ENCODE data around the gene RFTN1.
A peak's percentile ranks its signal among the peaks of the same experiment; 100 is the strongest.

The RFTN1 gene

DNA sequence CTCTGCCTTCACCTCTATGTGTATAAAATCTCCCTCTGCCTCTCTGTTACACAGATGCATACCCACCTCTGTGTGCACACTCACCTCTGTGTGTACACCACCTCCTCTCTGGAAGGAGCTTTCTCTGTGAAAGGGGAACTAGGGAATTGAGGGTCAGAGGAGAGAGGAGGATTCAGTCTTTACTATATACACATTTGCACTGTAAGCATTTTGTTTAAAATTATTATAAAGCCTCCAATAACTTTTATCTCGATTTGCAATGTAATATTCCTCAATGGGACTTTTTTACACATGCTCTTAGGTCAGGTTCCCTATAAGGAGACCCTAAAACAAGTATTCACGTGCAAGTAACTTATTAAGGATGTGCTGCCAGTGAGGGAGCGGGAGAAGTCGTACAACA is 166.0 kb downstream of the RFTN1 start:
- DNase-seq (ENCODE audit: low spot score) = no peak
- TF ChIP-seq, protein P1, sequence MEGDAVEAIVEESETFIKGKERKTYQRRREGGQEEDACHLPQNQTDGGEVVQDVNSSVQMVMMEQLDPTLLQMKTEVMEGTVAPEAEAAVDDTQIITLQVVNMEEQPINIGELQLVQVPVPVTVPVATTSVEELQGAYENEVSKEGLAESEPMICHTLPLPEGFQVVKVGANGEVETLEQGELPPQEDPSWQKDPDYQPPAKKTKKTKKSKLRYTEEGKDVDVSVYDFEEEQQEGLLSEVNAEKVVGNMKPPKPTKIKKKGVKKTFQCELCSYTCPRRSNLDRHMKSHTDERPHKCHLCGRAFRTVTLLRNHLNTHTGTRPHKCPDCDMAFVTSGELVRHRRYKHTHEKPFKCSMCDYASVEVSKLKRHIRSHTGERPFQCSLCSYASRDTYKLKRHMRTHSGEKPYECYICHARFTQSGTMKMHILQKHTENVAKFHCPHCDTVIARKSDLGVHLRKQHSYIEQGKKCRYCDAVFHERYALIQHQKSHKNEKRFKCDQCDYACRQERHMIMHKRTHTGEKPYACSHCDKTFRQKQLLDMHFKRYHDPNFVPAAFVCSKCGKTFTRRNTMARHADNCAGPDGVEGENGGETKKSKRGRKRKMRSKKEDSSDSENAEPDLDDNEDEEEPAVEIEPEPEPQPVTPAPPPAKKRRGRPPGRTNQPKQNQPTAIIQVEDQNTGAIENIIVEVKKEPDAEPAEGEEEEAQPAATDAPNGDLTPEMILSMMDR (IDR thresholded peaks at IDR 0.05; ENCODE audit: extremely low read depth, insufficient read depth, missing control alignments) = no peak
- in situ Hi-C loops (cut with MboI; ENCODE audit: low pct_unique_long_range_greater_than_20kb, low sequenced_read_pairs, unreplicated experiment) = no loop called here

DNA sequence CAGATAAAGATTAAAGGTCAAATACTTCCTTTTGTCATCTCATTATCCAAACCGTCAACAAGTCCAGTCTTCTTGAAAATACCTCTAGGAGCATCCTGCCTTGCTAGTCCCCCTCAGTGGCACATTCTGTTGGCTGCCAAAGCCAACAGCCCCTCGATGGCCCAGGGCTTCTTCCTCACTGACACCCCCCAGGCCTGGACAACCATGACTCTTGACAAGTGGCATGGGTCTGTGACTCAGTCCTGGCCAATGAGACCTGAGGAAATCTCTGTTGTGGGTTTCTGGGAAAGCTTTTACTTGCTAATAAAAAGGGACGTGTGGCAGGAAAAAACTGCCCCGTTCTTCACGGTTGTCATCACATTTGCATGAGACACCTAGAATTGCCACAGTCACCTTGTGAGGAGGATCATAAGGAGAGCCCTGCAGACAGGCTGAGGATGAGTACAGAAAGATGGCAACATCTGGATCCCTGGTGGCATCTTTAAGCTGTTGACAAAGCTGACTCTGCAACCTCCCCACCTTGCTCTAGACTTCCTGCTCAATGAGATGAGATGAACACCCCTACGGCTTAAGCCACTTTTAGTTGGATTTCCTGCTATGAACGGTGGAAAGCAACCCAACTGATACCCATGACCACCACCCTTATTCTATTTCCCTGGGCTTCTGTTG is 167.0 kb downstream of the RFTN1 start:
- TF ChIP-seq, protein P1 (IDR thresholded peaks at IDR 0.05; ENCODE audit: extremely low read depth, insufficient read depth, missing control alignments) = no peak
- in situ Hi-C loops (cut with MboI; ENCODE audit: low pct_unique_long_range_greater_than_20kb, low sequenced_read_pairs, unreplicated experiment) = no loop called here
- no peak for DNase-seq (ENCODE audit: low spot score)

DNA sequence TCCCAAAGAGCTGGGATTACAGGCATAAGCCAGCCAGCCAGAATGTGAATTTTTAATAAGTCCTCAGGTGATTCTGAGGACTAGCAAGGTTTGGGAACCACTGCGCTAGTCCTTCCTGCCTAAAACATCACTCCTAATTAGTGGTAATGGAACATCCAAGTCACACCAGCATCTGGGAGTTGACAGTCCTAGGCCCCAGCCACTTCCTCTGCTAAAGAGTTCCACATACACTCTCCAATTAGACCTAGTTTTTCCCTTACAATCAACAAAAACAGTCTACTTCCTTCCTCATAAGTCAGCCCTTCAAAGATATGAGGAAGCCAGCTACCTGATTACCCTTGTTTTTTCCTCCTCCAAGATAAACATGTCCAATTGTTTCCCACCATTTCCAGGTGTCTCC is 170.4 kb downstream of the RFTN1 start:
- DNase-seq (ENCODE audit: low spot score) = no peak
- in situ Hi-C loops (cut with MboI; ENCODE audit: low pct_unique_long_range_greater_than_20kb, low sequenced_read_pairs, unreplicated experiment) = no loop called here
- TF ChIP-seq, protein P1 (IDR thresholded peaks at IDR 0.05; ENCODE audit: extremely low read depth, insufficient read depth, missing control alignments) = no peak

DNA sequence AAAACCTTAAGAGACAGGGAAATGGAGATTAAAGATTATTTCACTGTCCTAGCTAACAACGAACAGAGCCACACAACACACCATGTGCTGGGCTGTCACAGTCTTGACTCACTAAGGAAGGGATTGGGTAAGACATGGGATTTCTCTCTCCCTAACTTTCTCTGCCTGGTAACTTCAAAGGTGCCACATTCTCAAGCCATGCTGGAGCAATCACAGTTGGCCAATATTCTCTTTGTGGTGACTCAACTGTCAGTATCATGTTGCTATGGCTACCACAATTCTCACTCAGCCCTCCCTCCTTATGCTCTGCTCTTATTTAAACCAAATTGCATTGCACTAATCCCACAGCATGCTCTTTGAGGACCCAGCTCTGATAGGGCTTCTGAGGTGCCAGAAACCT is 174.5 kb downstream of the RFTN1 start:
- peak; percentile 31 for DNase-seq (ENCODE audit: low spot score)
- TF ChIP-seq, protein P1 (IDR thresholded peaks at IDR 0.05; ENCODE audit: extremely low read depth, insufficient read depth, missing control alignments) = no peak
- in situ Hi-C loops (cut with MboI; ENCODE audit: low pct_unique_long_range_greater_than_20kb, low sequenced_read_pairs, unreplicated experiment) = no loop called here

DNA sequence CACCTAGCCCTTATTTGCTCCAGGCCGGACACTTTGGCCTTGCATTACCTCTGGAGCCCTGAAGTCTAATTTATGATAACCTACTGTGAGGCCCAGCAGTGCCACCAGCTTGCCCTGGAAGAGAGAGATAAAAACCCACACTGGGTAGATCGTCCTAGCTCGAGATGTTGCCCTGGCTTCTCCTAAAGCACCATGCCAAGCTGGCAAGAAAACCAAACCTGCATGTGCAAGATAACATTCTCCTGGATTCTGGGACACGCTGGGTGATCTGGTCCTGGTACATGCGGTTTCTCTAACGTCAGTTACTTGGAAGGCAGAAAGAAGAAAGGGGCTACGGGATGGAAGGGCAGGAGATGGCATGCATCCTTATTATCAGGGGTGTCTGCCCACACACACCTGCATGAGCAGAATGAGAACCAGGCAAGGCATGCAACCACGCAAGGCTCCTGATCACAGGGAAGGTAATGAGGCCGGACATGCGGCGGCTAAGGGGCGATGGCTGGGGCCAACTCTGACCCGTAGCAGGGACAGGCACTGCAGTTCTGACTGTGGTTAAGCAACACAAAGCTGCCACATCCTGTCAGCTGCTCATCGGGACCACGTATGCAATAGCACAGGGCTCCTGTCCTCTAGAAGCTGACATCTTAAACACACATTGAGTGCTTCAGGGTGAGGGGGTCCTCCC is 175.5 kb downstream of the RFTN1 start:
- in situ Hi-C loops (cut with MboI; ENCODE audit: low pct_unique_long_range_greater_than_20kb, low sequenced_read_pairs, unreplicated experiment) = no loop called here
- TF ChIP-seq, protein P1 (IDR thresholded peaks at IDR 0.05; ENCODE audit: extremely low read depth, insufficient read depth, missing control alignments) = no peak
- DNase-seq (ENCODE audit: low spot score) = peak; percentile 52

DNA sequence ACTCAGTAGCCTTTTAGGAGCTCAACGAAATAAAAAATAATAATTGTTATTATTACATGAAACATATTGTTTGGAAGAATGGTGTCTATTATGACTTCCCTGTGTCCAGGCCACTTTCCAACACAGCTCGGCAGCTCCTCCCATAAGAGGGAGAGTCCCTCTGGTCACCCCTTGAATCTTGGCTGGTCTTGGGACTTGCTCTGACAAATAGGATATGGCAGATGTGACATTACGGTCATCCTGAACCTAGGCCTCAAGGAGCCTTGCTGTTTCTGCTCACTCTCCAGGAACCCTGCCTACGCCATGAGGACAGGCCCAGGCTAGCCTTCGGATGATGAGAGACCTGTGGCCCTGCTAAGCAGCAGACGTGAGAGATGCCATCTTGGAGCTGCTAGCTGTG is 176.7 kb downstream of the RFTN1 start:
- no peak for DNase-seq (ENCODE audit: low spot score)
- in situ Hi-C loops (cut with MboI; ENCODE audit: low pct_unique_long_range_greater_than_20kb, low sequenced_read_pairs, unreplicated experiment) = no loop called here

More for the DNA sequence above, 176.7 kb downstream of the RFTN1 start:
- TF ChIP-seq, protein P1 (IDR thresholded peaks at IDR 0.05; ENCODE audit: extremely low read depth, insufficient read depth, missing control alignments) = no peak

Measured in GM13977 (cell line).